ENCODE measurements around the gene SMCO2.

SMCO2 gene

GRCh38 chr12:27446436-27446835 lies at the start of gene SMCO2:
TSS of gene SMCO2 (plus strand) at chr12:27446736. CDS start at chr12:27470632, 23,896 bp downstream.
- H3K4me1 ChIP-seq (ENCODE audit: control insufficient read depth in 1 of 2, insufficient read depth in 1 of 2, low read depth in 1 of 2, low read length in 1 of 2): no peaks in the 10 kb centered on the region
- H3K27ac ChIP-seq: no peak within 1 kb of the TSS
- H3K4me3 ChIP-seq (ENCODE audit: low read depth in 1 of 2, low read length in 1 of 2): no peak within 1 kb of the TSS
- no peak for TF ChIP-seq CTCF (IDR thresholded peaks at IDR 0.05)
- no peaks in the 10 kb centered on the region for H3K27me3 ChIP-seq
- no peaks in the 10 kb centered on the region for H3K9me3 ChIP-seq
- H3K36me3 ChIP-seq: no peaks in the 10 kb centered on the region

GRCh38 chr12:27398466-27398865 lies 48.1 kb upstream of the SMCO2 start:
- Histone ChIP-seq H3K9me3 (no peaks in the 10 kb centered on the region), H3K4me1 (ENCODE audit: control insufficient read depth in 1 of 2, insufficient read depth in 1 of 2, low read depth in 1 of 2, low read length in 1 of 2) (no peaks in the 10 kb centered on the region), H3K36me3 (no peaks in the 10 kb centered on the region), H3K27ac (no peak overlapping the region), H3K27me3 (no peaks in the 10 kb centered on the region), H3K4me3 (ENCODE audit: low read depth in 1 of 2, low read length in 1 of 2) (no peak overlapping the region)
- TF ChIP-seq CTCF (IDR thresholded peaks at IDR 0.05): no peak

- Histone ChIP-seq H3K4me1 (ENCODE audit: control insufficient read depth in 1 of 2, insufficient read depth in 1 of 2, low read depth in 1 of 2, low read length in 1 of 2) (no peaks in the 10 kb centered on the region), H3K36me3 (no peaks in the 10 kb centered on the region), H3K4me3 (ENCODE audit: low read depth in 1 of 2, low read length in 1 of 2) (no peak overlapping the region), H3K9me3 (no peaks in the 10 kb centered on the region), H3K27me3 (no peaks in the 10 kb centered on the region), H3K27ac (no peak overlapping the region)
- no peak for TF ChIP-seq CTCF (IDR thresholded peaks at IDR 0.05)
Measured at GRCh38 chr12:27399074-27399473, 47.5 kb upstream of the SMCO2 start.

GRCh38 chr12:27400856-27401354 lies 45.6 kb upstream of the SMCO2 start:
- no peak for TF ChIP-seq CTCF (IDR thresholded peaks at IDR 0.05)
- Histone ChIP-seq H3K4me1 (ENCODE audit: control insufficient read depth in 1 of 2, insufficient read depth in 1 of 2, low read depth in 1 of 2, low read length in 1 of 2) (no peaks in the 10 kb centered on the region), H3K9me3 (no peaks in the 10 kb centered on the region), H3K27ac (no peak overlapping the region), H3K4me3 (ENCODE audit: low read depth in 1 of 2, low read length in 1 of 2) (no peak overlapping the region), H3K36me3 (no peaks in the 10 kb centered on the region), H3K27me3 (no peaks in the 10 kb centered on the region)

- Histone ChIP-seq H3K36me3 (no peaks in the 10 kb centered on the region), H3K27me3 (no peaks in the 10 kb centered on the region), H3K9me3 (no peaks in the 10 kb centered on the region), H3K4me3 (ENCODE audit: low read depth in 1 of 2, low read length in 1 of 2) (no peak overlapping the region), H3K27ac (no peak overlapping the region), H3K4me1 (ENCODE audit: control insufficient read depth in 1 of 2, insufficient read depth in 1 of 2, low read depth in 1 of 2, low read length in 1 of 2) (no peaks in the 10 kb centered on the region)
- TF ChIP-seq CTCF (IDR thresholded peaks at IDR 0.05): no peak
Measured at GRCh38 chr12:27412047-27412446, 34.5 kb upstream of the SMCO2 start.

GRCh38 chr12:27422697-27423096 lies 23.8 kb upstream of the SMCO2 start:
- Histone ChIP-seq H3K4me3 (ENCODE audit: low read depth in 1 of 2, low read length in 1 of 2) (no peak overlapping the region), H3K27ac (no peak overlapping the region), H3K36me3 (no peaks in the 10 kb centered on the region), H3K9me3 (no peaks in the 10 kb centered on the region), H3K27me3 (no peaks in the 10 kb centered on the region), H3K4me1 (ENCODE audit: control insufficient read depth in 1 of 2, insufficient read depth in 1 of 2, low read depth in 1 of 2, low read length in 1 of 2) (no peaks in the 10 kb centered on the region)
- TF ChIP-seq CTCF (IDR thresholded peaks at IDR 0.05): no peak
